SK-N-DZ (cell line): ENCODE measurements around the gene PER1.
"Not testable (repeated sequence)": the region's sequence is repeated elsewhere in the genome, so short reads cannot be mapped to it uniquely, and the experiment has no call there.

Source experiments
- DNase-seq: peaks from one replicate; pipeline ENCODE4 v3.0.0-alpha.2; 2015; ENCODE audit warnings: low spot score

PER1 gene

DNA sequence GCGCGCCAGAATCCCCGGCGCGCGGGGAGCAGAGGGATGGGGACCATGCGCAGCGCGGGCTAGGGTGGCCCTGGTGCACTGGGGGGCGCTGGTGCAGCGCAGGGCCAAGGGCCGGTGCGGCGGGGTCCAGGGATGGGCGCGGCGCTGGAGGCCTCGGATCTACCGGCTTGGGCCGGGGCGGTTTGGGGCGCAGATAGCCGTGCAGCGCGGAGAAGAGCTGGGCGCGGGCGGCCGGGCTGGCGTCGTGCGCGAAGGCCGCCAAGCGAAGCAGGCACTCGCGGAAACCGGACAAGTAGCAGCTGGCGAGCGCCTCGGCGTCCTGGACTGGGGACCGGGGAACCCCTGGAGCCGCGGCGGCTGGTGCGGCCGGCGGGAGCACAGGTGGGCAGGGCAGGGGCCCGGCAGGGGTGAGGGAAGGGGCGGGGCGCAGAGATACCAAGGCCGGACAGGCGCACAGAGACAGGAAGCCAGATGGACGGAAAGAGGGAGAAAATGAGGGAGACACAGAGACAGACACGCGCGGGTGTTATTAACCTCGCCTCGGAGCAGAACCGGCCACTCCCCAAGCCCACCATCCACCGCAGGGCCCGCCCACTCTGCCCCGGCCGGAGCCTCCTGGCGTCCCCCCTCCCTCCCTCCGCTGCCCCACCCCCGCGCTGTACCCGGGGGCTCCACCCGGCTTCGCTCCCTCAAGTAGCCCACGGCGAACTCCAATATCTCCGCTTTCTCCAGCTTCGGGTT is 30.4 kb downstream of the PER1 start:
- peak; percentile 74 for DNase-seq

DNA sequence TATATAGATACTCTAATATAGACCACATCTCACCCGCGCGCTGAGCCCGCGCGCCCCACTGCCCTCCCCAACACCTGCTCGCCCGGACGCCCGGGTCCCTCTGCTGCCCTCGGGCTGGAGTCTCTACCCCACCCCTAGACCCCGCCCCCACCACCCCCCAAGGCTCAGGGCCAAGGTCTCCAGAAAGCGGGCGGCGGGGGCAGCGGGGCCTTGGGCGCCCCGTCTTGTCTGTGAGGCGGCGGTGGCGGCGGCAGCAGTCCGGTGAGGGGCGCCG is 30.9 kb downstream of the PER1 start:
- no peak for DNase-seq

DNA sequence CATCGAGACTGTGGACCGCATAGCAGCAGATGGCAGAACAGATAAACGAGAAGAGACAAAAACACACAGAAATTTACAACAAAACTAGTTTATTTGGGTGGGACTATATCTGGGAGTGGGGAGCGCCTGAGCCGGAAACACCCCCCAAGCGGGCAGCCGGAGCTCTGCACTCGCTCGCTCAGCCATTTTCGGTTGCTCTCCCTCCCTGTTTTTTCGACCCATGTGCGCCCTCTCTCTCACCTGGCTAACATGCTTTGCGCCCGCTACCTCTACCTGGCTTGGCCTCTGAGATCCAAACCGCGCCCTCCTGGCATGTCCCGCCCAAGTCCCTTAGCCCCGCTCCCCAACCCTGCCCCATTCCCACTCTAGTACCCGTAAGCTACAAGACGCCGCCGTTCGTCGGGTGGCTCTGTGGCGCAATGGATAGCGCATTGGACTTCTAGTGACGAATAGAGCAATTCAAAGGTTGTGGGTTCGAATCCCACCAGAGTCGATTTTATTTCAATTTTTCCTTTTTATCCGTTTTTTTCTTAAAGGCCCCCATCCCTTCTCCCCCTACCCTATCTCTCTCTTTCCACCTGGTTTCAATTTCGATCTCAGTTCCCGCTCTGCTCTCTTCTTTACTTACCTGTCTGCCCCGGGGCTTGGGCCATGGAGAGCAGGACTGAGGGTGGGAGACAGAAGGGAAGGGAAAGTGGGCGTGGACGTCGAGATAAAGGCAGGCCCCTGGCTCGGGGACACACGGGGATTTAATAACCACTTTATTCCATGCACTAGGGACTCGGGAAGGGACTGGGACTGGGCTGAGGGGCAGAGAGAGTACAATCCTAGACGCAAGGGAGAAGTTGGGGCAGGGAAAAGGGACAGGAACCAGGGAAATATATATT is 31.4 kb downstream of the PER1 start:
- DNase-seq: peak; percentile 77

DNA sequence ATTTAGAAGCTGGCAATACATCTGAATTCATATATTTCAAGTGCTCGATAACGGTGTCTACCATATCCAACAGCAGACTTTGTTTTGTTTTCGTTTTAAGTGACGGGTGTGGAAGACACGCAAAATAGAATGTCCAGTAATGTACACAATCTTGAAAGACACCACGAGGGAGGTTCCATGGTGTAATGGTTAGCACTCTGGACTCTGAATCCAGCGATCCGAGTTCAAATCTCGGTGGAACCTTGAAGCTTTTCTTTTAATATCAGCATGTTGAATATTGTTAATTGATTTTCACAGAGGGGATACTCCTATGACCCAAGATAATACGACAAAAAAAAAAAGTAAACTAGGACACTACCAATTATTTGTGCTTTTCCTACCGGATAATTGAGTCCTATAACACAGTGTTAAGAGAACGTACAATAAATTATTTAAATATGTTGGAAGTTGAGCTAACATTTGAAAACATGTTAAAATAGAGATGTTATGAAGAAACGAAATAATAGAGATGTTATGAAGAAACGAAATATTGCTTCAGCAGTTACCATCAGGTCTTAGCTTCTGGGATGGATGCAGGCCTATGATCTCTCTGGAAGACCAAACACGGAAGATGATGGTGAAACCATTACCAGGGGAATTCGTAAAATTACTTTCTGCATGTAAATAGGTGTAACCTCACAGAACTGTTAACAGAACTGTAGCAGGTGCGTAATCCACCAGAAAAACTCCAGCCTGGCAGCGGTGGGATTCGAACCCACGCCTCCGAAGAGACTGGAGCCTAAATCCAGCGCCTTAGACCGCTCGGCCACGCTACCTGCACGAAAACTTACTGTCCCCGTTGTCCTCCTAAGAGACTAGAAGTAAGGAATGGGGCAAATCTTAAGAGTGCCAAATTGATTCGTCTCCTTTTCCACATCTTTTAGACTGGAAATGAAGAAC is 32.4 kb downstream of the PER1 start:
- peak; percentile 94 for DNase-seq

DNA sequence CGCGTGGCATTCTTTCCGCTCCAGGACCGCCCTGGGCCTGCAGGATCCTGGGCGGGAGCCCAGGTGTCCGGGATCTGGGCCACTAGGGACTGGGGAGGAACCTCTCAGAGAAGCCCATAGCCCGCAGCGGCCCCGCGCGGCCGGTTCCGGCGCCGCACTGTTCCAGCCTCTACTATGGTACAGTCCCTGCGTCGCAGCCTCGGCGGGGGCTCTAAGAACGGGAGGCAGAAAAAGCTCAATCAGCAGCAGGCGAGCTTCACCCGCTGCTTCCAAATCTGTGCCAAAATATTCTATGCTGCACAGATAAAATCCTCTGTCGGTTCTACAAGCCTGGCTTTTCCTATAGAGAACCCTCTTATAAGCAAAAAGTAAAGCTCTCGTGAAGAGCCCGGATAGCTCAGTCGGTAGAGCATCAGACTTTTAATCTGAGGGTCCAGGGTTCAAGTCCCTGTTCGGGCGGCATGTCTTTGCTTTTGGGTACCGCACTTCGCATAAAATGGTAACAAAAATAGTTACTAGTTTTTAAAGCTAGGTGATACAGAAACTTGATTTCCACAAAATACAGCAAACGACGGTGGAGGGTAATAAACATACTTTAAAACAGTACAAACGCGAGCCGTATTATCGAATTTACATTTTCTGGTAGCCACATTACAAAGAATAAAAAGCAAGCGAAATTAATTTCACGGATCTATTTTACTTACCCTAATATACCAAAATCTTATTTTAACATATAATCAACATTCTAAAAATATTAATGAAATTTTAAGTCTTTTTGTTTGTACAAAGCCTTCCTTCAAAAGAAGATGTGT is 33.2 kb downstream of the PER1 start:
- peak; percentile 90 for DNase-seq

DNA sequence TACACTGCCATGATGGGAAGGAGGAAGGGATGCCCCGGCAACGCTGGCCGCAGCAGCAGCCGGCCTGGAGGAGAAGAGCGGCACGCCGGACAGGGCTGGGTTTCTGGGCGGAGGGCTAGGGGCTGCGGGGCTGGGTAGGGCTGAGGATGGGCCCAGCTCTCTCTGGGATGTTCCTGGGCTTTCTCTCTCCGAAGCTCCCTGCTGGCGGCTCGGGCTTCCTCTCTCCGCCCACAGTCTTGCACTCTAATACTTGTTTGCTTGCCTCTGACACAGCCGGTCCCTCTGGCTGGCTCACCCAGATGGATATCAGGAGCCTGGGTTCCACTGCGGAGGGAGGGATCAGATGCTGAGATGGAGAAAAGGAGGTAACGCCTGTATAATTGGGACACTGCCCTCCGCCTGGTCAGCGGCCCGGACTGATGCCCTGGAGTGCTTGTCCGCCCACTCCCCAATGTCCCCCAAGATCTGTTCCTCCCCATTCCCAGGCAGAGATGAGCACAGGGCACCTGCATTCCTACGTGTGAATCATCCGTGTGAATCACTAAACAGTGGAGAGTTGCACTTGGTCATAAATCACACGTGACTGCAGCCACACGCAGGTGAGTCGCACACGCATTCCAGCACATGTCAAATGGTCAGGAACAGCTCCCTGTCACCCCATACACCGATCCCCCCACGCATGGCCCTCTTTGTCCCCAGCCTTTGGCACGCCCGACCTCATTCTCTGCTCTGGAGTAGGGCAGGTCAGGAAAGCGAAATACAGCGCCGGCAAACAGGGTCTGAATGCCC is 34.0 kb downstream of the PER1 start, which contains the start of gene ALOXE3:
Gene ALOXE3 (minus strand): TSS at position 535 of the 789 bp plus-strand sequence. CDS start 524 bp downstream, at position 11.
- DNase-seq: peak; percentile 56

DNA sequence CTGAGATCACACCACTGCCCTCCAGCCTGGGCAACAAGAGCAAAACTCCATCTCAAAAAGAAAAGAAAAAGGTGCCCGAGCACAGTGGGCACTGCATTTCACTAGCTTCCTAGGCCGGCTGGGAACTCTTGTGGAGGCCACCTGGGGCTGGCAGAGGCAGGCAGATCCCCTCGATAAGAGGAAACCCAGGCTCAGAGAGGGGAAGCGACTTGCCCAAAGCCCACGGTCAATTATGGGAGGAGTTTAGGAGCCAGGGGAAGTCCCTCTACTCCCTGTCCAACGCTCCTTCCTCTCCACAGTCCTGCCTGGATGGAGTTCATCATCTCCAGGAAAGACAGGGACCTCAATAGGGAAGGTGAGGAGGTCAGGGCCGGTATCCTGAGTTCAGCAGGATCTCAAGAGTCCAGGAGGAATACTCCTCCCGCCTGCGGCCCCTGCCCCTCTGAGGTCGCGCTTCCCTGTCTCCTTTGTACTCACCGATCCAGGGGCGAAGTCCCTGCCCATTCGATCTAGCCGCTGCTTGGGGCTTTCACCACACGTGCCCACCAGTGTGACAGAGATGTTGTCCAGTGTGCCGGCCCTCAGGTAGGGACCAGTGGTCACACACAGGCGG is 34.7 kb downstream of the PER1 start:
- no peak for DNase-seq

DNA sequence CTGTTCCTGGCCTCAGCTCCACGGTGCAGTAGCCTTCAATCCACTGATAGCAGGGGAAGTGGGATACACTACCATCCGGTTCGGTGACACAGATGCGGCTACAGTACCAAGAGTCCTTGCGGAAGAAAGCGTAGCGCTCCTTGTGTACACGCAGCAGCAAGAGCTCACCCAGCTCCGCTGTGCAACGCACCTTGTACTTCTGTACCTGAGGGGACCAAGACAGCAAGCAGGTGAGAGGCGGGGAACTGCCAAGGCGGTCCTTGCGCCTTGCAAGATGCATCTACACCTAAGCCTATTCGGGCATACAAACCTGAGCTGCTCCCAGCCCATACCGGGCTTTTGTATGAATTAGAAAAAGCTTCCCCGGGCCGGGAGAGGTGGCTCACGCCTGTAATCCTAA is 35.4 kb downstream of the PER1 start:
- no peak for DNase-seq

DNA sequence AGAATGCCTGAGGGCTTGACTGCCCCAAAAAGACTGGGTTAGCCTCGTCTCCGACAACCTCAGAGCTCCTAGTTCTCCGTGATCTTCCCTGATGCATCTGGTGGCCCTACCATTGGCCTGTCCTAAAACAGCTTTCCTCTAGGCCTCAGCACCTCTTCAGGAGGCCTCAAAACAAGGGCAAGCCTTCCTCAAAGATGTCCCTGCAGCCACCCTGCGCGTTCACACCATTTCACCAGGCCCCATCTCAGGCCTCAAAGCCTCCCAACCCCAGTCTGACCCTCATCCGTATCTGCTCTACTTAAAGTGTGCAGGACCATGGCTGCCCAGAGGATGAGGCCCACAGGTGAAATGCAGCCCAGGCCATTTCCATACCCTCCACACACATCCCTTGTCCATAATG is 41.3 kb downstream of the PER1 start:
- DNase-seq: no peak

DNA sequence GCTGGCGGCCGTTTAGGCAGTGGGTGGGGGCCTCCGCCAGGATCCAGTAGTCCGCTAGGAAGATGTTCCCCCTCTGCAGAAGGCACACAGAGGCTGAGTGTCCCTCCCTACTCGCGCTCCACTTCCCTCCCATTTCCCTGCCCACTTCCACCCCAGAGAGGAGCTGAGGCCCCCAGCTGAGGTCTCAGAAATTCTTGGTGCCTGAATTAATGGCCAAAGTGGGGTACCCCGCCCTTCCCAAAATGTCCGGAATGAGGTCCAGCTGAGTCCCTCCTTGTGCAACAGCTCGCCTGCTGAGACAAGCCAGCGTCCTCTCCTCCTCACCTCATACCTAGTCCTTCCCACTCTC is 41.8 kb downstream of the PER1 start:
- no peak for DNase-seq

DNA sequence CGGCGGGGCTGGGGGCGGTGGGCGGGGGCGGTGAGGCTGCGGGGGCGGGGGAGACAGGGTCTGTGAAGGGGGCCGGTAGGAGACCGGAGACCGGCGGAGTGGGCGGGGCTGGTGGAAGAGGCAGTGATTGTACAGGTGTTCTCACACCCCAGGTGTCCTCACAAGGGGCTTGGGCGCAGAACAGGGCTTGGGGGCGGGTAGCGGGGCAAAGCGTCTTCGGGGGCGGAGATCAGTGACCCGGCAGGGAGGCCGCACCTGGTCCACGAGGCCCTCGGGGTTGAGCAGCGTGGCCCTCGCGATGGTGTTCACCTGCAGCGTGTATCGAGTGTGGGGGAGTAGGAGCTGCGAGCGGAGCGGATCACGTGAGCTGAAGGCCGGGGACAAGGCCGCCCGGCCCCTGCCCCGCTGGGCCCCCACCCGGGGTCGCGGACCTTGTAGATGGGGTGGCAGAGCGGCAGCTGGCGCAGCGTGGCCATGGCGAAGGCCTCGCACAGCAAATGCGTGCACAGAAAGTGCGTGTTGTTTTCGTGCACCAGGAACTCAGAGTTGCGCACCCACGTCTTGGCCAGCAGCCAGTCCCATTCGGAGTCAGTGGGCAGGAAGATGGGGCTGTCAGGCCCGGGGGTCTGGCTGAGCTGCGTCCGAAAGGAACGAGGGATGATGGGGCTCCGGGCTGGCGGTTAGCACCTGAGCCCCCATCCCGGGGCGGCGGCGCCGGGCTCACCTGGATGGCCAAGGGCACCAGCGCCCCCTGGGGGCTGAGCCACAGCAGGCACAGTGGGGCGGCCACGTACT is 42.3 kb downstream of the PER1 start:
- DNase-seq: peak; percentile 49

DNA sequence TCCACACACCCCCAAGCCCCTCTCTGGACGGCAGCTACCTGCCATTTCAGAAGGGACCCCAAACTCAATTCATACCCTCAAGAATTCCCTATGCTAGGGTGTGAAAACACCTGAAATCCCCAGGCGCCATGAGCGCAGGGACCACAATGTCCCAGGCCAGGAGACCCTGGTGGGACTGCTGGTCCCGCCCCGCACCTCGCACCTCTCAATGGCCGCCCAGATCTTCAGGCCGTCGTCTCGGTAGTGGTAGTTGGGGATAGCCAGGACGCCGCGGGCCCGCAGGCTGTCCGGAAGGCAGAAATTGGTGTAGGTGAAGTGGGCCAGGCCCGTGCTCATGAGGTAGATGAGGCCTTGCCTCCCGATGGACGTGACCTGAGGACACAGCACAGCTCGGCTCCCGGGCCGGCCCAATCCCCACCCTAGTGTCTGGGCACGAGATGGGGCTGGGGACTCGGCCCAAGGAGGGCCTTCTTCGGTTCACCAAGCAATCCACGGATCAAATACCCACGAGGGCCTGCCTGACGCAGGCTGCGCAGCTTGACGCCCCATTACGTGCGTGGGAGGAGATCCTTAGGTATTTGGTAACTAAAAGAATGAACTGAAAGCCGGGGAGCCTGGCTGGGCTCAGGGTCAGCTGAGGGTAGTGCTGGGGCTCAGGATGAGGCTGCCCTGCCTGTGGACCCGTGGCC is 43.1 kb downstream of the PER1 start:
- DNase-seq: no peak

DNA sequence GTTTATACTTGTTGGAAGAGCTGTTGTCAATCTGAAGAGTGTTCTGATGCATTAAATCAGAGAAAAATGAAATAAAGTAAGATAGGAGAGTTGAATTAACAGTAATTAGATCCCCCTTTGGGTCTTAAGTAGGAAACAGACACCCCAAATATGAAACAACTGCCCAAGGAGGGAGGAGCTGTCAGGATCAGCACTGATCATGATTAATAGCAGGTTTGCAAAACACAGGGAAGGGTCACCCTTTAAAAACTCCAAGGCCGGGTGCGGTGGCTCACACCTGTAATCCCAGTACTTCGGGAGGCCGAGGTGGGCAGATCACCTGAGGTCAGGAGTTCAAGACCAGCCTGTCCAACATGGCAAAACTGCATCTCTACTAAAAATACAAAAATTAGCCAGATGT is 45.2 kb downstream of the PER1 start:
- DNase-seq: not testable (repeated sequence)

DNA sequence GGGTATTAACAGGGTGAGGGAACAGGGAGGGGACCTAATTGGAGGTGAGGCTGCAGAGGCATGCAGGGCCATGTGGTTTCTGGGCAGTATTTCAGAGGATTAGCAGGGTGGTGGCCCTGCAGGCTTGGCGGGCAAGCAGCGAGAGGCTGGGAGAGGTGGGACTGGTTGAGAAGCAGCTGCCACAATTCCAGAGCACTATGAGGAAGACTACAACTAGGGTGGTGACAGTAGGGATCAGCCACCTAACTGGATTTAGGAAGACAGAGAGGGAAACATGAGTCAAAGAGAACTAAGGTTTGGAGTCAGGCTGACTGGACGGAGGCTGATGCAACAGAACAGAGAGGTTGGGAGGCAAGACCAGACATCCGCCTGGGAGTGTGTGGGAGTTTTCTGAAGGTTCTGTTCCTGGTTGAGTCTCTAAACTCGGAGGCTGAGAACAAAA is 46.2 kb downstream of the PER1 start:
- DNase-seq: no peak

DNA sequence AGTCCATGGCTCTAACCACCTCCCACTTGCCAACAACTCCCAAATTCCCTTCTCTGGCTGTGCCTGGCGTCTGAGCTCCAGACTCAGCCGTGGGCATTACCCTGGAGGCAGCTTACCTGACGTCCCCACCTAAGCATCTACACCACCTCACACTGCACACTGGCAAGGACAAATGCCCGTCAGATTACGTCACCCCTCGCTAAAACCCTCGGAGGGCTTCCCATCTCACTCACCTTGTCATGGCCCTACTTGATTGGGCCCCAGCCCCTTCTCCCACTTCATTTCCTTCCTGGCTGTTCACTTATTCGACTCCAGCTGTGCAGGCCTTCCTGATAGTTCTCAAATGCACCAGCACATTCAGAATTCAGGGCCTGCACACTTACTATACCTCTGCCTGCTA is 47.3 kb downstream of the PER1 start:
- DNase-seq: no peak

DNA sequence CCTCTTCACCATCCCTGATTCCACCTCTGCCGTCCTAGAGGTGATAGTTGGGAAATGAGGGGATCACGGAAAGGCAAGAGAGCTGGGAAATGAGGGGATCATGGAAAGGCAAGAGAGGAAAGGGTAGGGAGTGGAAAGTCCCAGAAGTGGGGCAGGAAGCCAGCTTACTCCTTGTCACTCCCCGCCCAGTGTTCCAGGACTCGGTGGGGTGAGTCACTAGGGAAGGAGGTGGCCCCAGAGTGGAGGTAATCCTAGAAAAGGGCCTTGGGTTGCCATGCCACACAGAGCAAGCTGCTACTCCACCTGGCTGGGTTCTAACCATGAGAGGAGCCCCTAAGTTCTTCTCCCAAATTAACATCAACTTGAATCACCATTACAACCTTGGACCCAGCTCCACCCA is 48.7 kb downstream of the PER1 start:
- no peak for DNase-seq

DNA sequence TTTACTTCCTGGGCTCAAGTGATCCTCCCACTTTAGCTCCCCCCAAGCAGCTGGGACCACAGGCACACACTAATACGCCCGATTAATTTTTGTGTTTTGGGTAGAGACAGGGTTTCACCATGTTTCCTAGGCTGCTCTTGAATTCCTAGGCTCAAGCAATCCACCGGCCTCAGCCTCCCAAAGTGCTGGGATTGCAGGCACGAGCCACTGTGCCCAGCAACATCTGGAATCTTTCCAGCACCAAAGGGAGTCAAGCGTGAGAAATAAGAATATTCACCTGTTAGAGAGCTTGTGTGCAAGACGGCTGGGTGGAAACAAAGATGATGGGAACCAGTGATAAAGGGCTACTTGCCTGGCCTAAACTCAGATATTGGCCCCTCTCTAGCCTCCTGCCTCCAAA is 50.5 kb downstream of the PER1 start:
- no peak for DNase-seq

DNA sequence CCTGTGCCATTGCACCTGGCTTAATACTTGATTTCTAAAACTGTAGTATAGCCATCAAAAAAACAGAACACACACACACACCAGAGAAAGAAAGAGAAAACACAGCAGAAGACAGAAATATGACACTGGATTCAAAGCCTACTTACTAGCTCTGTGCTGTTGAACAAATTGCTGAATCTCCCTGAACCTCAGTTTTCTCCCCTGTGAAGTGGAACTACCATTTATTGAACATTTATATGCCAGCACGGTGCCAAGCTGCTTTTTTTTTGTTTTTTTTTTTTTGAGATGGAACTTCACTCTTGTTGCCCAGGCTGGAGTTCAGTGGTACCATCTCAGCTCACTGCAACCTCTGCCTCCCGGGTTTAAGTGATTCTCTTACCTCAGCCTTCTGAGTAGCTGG is 51.4 kb downstream of the PER1 start:
- no peak for DNase-seq
